Lower leg skin (tissue), 4 donors: ENCODE data around the gene ARPC4. TPM values are rescaled to one million over a fixed set of nuclear protein-coding genes. Genes with fewer than 3 reads are reported as not detected.

ENCODE experiments used
- DNase-seq, 2 donors: peaks; one replicate each; pipeline ENCODE4 v3.0.0-alpha.2; 2019; ENCODE audit warnings: low spot score in 2 of 2
- H3K4me3 ChIP-seq: fragments of 200-600 bp; sonication (generic); 2 replicates; pipeline ENCODE4 v1.5.1; 2017; ENCODE audit warnings: mild to moderate bottlenecking, low read depth; ENCODE audit not compliant: poor library complexity, severe bottlenecking
- POLR2A ChIP-seq, 2 donors: fragments of 450-650 bp; IDR thresholded peaks; one replicate each; pipeline ENCODE4 v1.6.1; 2016 to 2017; ENCODE audit warnings: antibody characterized with exemption in 2 of 2, mild to moderate bottlenecking in 1 of 2, moderate library complexity in 1 of 2
- WGBS, 2 donors: methylation state at CpG; one replicate each; pipeline ENCODE4 v1.1.5; 2018; 5-methylcytosine and 5-hydroxymethylcytosine counted together
- intact Hi-C: fragments of 100-400 bp; cut with DNase I; formaldehyde crosslinking; loops from one replicate; pipeline ENCODE4 v1.15.0; 2023; ENCODE audit warnings: low total_unique reads
- total RNA-seq, 4 donors: library from RNA; depleted of rRNA; stranded (reverse); fragments of >200 nt; gene quantifications; one replicate each; pipeline ENCODE4 v1.1.0, GENCODE V29; 2016
- TF ChIP-seq, protein P1 (sequence below), 3 donors: fragments of 450-650 bp; IDR thresholded peaks; one replicate each; pipeline ENCODE4 v1.5.1; 2016; ENCODE audit warnings: antibody characterized with exemption in 3 of 3, mild to moderate bottlenecking in 3 of 3, moderate library complexity in 2 of 3

Gene ARPC4
- 100 to 1,000 TPM in 3 of 4 donors, 10 to 100 TPM in 1; 89.6 to 151 (median 107) TPM for total RNA-seq

DNA sequence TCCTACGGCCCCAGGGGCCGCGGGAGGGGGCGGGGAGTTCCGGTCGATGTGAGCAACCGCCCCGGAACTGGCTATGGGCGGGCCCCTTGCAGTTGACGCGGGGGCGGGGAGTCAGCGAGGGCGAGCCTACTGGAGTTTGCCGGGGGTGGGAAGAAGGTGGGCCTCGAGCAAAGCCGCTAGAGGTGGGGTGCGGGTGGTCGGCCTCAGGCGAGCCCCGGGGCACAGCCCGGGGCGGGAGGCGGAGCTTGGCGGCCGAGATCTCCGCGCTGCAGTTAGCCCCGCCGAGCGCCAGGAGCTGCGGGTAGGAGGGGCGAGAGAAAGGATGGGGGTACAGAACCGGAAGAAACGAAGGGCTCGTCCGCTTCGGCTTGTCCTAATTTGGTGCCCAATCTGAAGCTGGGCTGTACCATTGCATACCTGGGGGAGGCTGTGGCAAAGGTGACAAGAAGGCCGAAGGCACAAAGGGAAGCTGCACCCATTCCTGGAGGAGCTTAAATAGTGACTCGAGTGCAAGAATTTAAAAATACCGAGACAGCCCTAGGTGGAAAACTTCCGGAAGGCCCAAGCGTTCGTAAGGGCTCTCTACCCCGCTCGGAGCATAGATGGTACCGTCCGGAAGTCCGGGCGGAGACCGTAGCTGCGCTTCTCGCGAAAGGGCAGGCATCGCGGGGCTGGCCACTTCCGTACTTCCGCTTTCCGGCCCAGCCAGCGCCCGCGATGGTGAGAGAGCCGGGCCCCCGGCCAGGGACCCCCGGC, at the start of gene ARPC4, which contains the start of gene TADA3:
Gene ARPC4 (plus strand): TSS at position 678 of the 756 bp plus-strand sequence. CDS start 40 bp downstream, at position 718.
Gene TADA3 (minus strand): TSS at position 69 of the 756 bp plus-strand sequence. CDS start 1,007 bp downstream, outside the sequence.
- 0% methylated on average over 51 to 58 of the region's 65 CpGs for WGBS, 2 donors
- intact Hi-C loops: no loop called here
- peak; percentile 90 to 98 for DNase-seq
- H3K4me3 ChIP-seq: peak within 1 kb of the TSS; percentile 99
- TF ChIP-seq, protein P1, sequence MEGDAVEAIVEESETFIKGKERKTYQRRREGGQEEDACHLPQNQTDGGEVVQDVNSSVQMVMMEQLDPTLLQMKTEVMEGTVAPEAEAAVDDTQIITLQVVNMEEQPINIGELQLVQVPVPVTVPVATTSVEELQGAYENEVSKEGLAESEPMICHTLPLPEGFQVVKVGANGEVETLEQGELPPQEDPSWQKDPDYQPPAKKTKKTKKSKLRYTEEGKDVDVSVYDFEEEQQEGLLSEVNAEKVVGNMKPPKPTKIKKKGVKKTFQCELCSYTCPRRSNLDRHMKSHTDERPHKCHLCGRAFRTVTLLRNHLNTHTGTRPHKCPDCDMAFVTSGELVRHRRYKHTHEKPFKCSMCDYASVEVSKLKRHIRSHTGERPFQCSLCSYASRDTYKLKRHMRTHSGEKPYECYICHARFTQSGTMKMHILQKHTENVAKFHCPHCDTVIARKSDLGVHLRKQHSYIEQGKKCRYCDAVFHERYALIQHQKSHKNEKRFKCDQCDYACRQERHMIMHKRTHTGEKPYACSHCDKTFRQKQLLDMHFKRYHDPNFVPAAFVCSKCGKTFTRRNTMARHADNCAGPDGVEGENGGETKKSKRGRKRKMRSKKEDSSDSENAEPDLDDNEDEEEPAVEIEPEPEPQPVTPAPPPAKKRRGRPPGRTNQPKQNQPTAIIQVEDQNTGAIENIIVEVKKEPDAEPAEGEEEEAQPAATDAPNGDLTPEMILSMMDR (IDR thresholded peaks at IDR 0.05): no peak
- TF ChIP-seq POLR2A (IDR thresholded peaks at IDR 0.05): peak in 1 of 2 donors; percentile 17

DNA sequence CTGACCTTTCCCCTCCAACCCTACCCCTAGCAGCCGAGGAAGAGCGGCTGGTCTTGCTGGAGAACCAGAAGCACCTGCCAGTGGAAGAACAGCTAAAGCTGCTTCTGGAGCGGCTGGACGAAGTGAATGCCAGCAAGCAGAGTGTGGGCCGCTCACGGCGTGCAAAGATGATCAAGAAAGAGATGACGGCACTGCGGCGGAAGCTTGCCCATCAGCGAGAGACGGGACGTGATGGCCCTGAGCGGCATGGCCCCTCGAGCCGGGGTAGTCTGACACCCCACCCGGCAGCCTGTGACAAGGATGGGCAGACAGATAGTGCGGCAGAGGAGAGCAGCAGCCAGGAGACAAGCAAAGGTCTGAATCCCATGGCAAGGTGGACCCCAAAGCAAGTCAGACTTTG, 49.3 kb upstream of the ARPC4 start:
- no peak overlapping the region for H3K4me3 ChIP-seq
- intact Hi-C loops: no loop called here
- DNase-seq: no peak
- no peak for TF ChIP-seq POLR2A (IDR thresholded peaks at IDR 0.05)
- TF ChIP-seq, protein P1 (IDR thresholded peaks at IDR 0.05): no peak
- WGBS, 2 donors: 93 to 95% methylated on average over 18 of the region's 18 CpGs

DNA sequence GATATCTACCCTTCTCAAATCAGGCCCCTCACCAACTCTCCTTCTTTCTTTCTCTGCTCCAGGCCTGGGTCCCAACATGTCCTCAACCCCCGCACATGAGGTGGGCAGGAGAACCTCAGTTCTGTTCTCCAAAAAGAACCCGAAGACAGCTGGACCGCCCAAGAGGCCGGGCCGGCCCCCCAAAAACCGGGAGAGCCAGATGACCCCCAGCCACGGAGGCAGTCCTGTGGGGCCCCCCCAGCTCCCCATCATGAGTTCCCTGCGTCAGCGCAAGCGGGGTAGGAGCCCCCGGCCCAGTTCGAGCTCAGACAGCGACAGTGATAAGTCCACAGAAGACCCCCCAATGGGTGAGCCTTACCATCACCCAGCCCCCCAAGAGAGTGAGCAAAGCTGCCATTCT, 48.7 kb upstream of the ARPC4 start:
- intact Hi-C loops: no loop called here
- DNase-seq: no peak
- TF ChIP-seq, protein P1 (IDR thresholded peaks at IDR 0.05): no peak

DNA sequence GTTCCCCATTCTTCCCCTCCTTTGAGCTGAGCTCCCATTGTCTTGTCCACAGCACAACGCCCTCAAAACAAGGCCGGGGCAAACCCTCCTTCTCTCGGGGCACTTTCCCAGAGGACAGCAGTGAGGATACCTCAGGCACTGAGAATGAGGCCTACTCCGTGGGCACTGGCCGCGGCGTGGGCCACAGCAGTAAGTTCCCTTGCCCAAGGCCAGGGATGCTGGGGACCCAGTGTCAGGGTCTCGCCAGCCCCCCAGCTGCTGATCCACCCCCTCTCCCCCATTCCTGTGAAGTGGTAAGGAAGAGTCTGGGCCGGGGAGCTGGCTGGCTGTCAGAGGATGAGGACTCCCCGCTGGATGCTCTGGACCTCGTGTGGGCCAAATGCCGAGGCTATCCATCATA, 47.4 kb upstream of the ARPC4 start:
- intact Hi-C loops: no loop called here
- WGBS, 2 donors: 88 to 97% methylated on average over 12 of the region's 12 CpGs
- no peak for DNase-seq
- TF ChIP-seq POLR2A (IDR thresholded peaks at IDR 0.05): no peak
- TF ChIP-seq, protein P1 (IDR thresholded peaks at IDR 0.05): no peak
- H3K4me3 ChIP-seq: no peak overlapping the region

More for the DNA sequence above, 48.7 kb upstream of the ARPC4 start:
- H3K4me3 ChIP-seq: no peak overlapping the region
- 92 to 97% methylated on average over 12 to 13 of the region's 13 CpGs for WGBS, 2 donors

DNA sequence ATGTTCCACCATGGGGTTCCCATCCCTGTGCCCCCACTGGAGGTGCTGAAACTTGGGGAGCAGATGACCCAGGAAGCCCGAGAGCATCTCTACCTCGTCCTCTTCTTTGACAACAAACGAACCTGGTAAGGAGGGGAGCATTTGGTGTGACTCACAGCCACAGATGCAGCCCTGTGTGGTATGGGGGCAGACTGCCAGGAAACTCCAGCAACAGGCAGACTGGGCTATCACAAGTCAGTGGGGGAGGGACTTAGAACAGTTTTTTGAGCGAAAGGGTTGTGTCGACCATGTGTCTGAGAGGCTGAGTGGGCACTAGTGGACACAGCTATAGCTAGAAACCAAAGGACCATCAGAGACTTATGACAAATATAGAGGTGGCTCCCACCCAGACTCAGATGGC, 46.6 kb upstream of the ARPC4 start:
- 65 to 75% methylated on average over 5 of the region's 5 CpGs for WGBS, 2 donors
- TF ChIP-seq, protein P1 (IDR thresholded peaks at IDR 0.05): no peak
- no peak for TF ChIP-seq POLR2A (IDR thresholded peaks at IDR 0.05)
- no peak overlapping the region for H3K4me3 ChIP-seq
- DNase-seq: no peak
- intact Hi-C loops: no loop called here
